HCT116 (cell line): Measurements from ENCODE around the gene ZNF554. TPM values are rescaled to one million over a fixed set of nuclear protein-coding genes. Genes with fewer than 3 reads are reported as not detected.

ENCODE experiments used
- ATAC-seq: fragments of 200-7000 bp; cut with Tn5 transposase; 2 replicates; pipeline ENCODE4 v1.9.1; 2020; ENCODE audit warnings: mild to moderate bottlenecking, moderate library complexity
- BruUV-seq: library from RNA; stranded (reverse); fragments of 400-500 nt; replicated peaks from 2 replicates; lab custom pipeline; 2021; lab: Mats Ljungman, UMichigan
- CTCF ChIA-PET: fragments of 300-600 bp; sonication (Branson Sonifier 250); formaldehyde crosslinking; loops from one replicate; lab custom pipeline; 2021; ENCODE audit warnings: antibody characterized with exemption; lab: Charles Lee
- POLR2A ChIA-PET: fragments of 300-600, 350-600 bp; sonication (Branson Sonifier 250); formaldehyde crosslinking; loops from one replicate; lab custom pipeline; 2021; ENCODE audit warnings: antibody characterized with exemption; lab: Charles Lee
- RAD21 ChIA-PET, 2 experiments: fragments of 300-600 bp; sonication (Branson Sonifier 250); formaldehyde crosslinking; loops; one replicate each; lab custom pipeline; 2023; ENCODE audit warnings: low total read pairs in 2 of 2; ENCODE audit not compliant: uncharacterized antibody in 2 of 2, unreplicated experiment in 2 of 2, low non-redundant PET in 1 of 2; lab: Charles Lee
- DNase-seq: peaks from one replicate; pipeline ENCODE4 v3.0.0-alpha.2; 2010; ENCODE audit warnings: low read depth, low spot score
- H2AFZ ChIP-seq: fragments of 200-600 bp; shearing (Covaris generic), sonication (generic); 2 replicates; pipeline ENCODE4 v1.6.1; 2017; ENCODE audit warnings: low read depth, mixed run types, mixed read lengths, antibody characterized with exemption, low read length; ENCODE audit not compliant: poor library complexity, severe bottlenecking
- H3K27ac ChIP-seq: 2 replicates; pipeline ENCODE4 v1.5.1; 2012; ENCODE audit warnings: low read depth, low read length
- H3K27me3 ChIP-seq: fragments of 200-600 bp; sonication (generic); 2 replicates; pipeline ENCODE4 v1.6.1; 2016; ENCODE audit warnings: mixed run types, low read length, mixed read lengths; ENCODE audit not compliant: insufficient read depth
- H3K36me3 ChIP-seq, 2 experiments: fragments of 200-500 bp in 1 of 2; fragments of 200-600 bp in 1 of 2; sonication (Bioruptor generic) in 1 of 2; sonication (generic) in 1 of 2; 2 replicates each; pipeline versions ENCODE4 v1.5.1 to v1.6.1; 2014 to 2016; ENCODE audit warnings: low read length in 2 of 2, inconsistent platforms in 1 of 2, mixed read lengths in 1 of 2, mixed run types in 1 of 2; ENCODE audit not compliant: insufficient read depth in 2 of 2, control insufficient read depth in 1 of 2
- H3K4me1 ChIP-seq, 2 experiments: fragments of 200-600 bp in 1 of 2; sonication (generic) in 1 of 2; 2 replicates each; pipeline versions ENCODE4 v1.5.1 to v1.6.1; 2012 to 2017; ENCODE audit warnings: low read length in 2 of 2, inconsistent platforms in 1 of 2, mild to moderate bottlenecking in 1 of 2, mixed read lengths in 1 of 2, mixed run types in 1 of 2, moderate library complexity in 1 of 2; ENCODE audit not compliant: insufficient read depth in 2 of 2, control insufficient read depth in 1 of 2
- H3K4me2 ChIP-seq: fragments of 200-600 bp; sonication (generic); 2 replicates; pipeline ENCODE4 v1.6.1; 2017; ENCODE audit warnings: mixed run types, low read length, mixed read lengths
- H3K4me3 ChIP-seq, 2 experiments: fragments of 200-600 bp in 1 of 2; sonication (generic) in 1 of 2; replicated peaks in 1 of 2; 2 replicates each; pipeline ENCODE4 v1.5.1; 2011 to 2016; ENCODE audit warnings: low read length in 2 of 2, control low read depth in 1 of 2, low read depth in 1 of 2, mild to moderate bottlenecking in 1 of 2, mixed read lengths in 1 of 2, mixed run types in 1 of 2
- H3K79me2 ChIP-seq: fragments of 200-600 bp; sonication (generic); 2 replicates; pipeline ENCODE4 v1.6.1; 2017; ENCODE audit warnings: mild to moderate bottlenecking, mixed run types, low read length, moderate library complexity, mixed read lengths; ENCODE audit not compliant: insufficient read depth
- H3K9ac ChIP-seq: fragments of 200-600 bp; sonication (generic); 2 replicates; pipeline ENCODE4 v1.6.1; 2016; ENCODE audit warnings: low read length, mixed read lengths
- H3K9me2 ChIP-seq: fragments of 200-600 bp; sonication (generic), shearing (Covaris generic); 2 replicates; pipeline ENCODE4 v1.6.1; 2017; ENCODE audit warnings: mixed run types, mild to moderate bottlenecking, moderate library complexity; ENCODE audit not compliant: insufficient read depth
- H3K9me3 ChIP-seq, 2 experiments: fragments of 200-500 bp in 1 of 2; fragments of 200-600 bp in 1 of 2; sonication (Bioruptor generic) in 1 of 2; sonication (generic) in 1 of 2; 2 replicates each; pipeline ENCODE4 v1.6.1; 2014 to 2017; ENCODE audit warnings: low read length in 2 of 2, mixed read lengths in 2 of 2, inconsistent platforms in 1 of 2, low read depth in 1 of 2, mild to moderate bottlenecking in 1 of 2, mixed run types in 1 of 2, moderate library complexity in 1 of 2; ENCODE audit not compliant: control insufficient read depth in 1 of 2, insufficient read depth in 1 of 2
- H4K20me1 ChIP-seq: fragments of 200-600 bp; sonication (generic), shearing (Covaris generic); 2 replicates; pipeline ENCODE4 v1.6.1; 2017; ENCODE audit warnings: mixed run types, mild to moderate bottlenecking, moderate library complexity; ENCODE audit not compliant: insufficient read depth
- CBX3 ChIP-seq: IDR thresholded peaks from 2 replicates; pipeline ENCODE4 v1.6.1; 2012; ENCODE audit warnings: low read depth
- EGR1 ChIP-seq: IDR thresholded peaks from 2 replicates; pipeline ENCODE4 v1.6.1; 2012; ENCODE audit warnings: low read depth
- ELF1 ChIP-seq: IDR thresholded peaks from 2 replicates; pipeline ENCODE4 v1.6.1; 2012; ENCODE audit warnings: low read depth, borderline replicate concordance
- EZH2 ChIP-seq: fragments of 200-600 bp; sonication (generic); IDR thresholded peaks from 2 replicates; pipeline ENCODE4 v1.6.1; 2017; ENCODE audit warnings: antibody characterized with exemption, mixed run types
- FOSL1 ChIP-seq: IDR thresholded peaks from 2 replicates; pipeline ENCODE4 v1.6.1; 2012; ENCODE audit warnings: low read depth
- JUND ChIP-seq: IDR thresholded peaks from 2 replicates; pipeline ENCODE4 v1.6.1; 2012
- MAX ChIP-seq: IDR thresholded peaks from 2 replicates; pipeline ENCODE4 v1.6.1; 2012
- POLR2AphosphoS5 ChIP-seq: IDR thresholded peaks from 2 replicates; pipeline ENCODE4 v1.6.1; 2011; ENCODE audit warnings: mild to moderate bottlenecking, low read depth, low read length, moderate library complexity
- RAD21 ChIP-seq: IDR thresholded peaks from 2 replicates; pipeline ENCODE4 v1.6.1; 2012; ENCODE audit warnings: low read depth, mild to moderate bottlenecking
- REST ChIP-seq: IDR thresholded peaks from 2 replicates; pipeline ENCODE4 v1.6.1; 2012; ENCODE audit warnings: low read depth
- SP1 ChIP-seq: IDR thresholded peaks from 2 replicates; pipeline ENCODE4 v1.6.1; 2012; ENCODE audit warnings: low read depth
- SRF ChIP-seq: IDR thresholded peaks from 2 replicates; pipeline ENCODE4 v1.6.1; 2012; ENCODE audit warnings: low read depth
- YY1 ChIP-seq: IDR thresholded peaks from 2 replicates; pipeline ENCODE4 v1.6.1; 2011; ENCODE audit warnings: low read length, low read depth, moderate library complexity, mild to moderate bottlenecking; ENCODE audit not compliant: insufficient replicate concordance; ENCODE audit errors: extremely low read depth
- ZBTB33 ChIP-seq: IDR thresholded peaks from 2 replicates; pipeline ENCODE4 v1.6.1; 2011; ENCODE audit warnings: mild to moderate bottlenecking, low read length, moderate library complexity; ENCODE audit not compliant: insufficient replicate concordance; ENCODE audit errors: extremely low read depth
- intact Hi-C: fragments of 100-400 bp; cut with micrococcal nuclease; formaldehyde crosslinking; loops from 2 replicates; pipeline ENCODE4 v1.10.0; 2022
- total RNA-seq: library from RNA; stranded (reverse); gene quantifications from one replicate; pipeline ENCODE4 v1.2.1, GENCODE V29; 2021; ENCODE audit not compliant: unreplicated experiment

Gene ZNF554
- total RNA-seq, 1 experiment from 2014 or later, result 4.0 TPM

- no peak for TF ChIP-seq REST
- TF ChIP-seq, all 23 proteins: peak for 8
These were observed 34.2 kb upstream of the ZNF554 start, which contains the start of gene THOP1 (continued) for GRCh38 chr19:2785244-2785997.

- Histone ChIP-seq H3K27me3 (no peaks in the 10 kb centered on the region), H3K4me3 (no peak overlapping the region), H3K36me3 (peaks cover 10 to 13% of the 10 kb centered on the region in 2 experiments; a peak in 3 of 4 replicates), H3K9me2 (no peaks in the 10 kb centered on the region), H3K4me1 (peaks cover 20 to 31% of the 10 kb centered on the region in 2 experiments), H3K27ac (0 out of 2 replicates have a peak overlapping the region, but pooled peaks have one; percentile 1), H3K9ac (no peak overlapping the region), H3K79me2 (peaks cover 76% of the 10 kb centered on the region), H2AFZ (no peak overlapping the region), H3K4me2 (peak overlapping the region; percentile 1; the same call in 1 of the 2 replicates), H4K20me1 (no peaks in the 10 kb centered on the region), H3K9me3 (no peaks in the 10 kb centered on the region)
- no peak for ATAC-seq
- intact Hi-C loops, result no loop called here
- POLR2A ChIA-PET, result no interaction called here
- no peak for DNase-seq
- RAD21 ChIA-PET, result no interaction called here
- BruUV-seq, result no TSS peak
- CTCF ChIA-PET, result no interaction called here
- no peak for TF ChIP-seq CBX3
- no peak for TF ChIP-seq MAX
- no peak for TF ChIP-seq EGR1
- TF ChIP-seq JUND, result no peak
- no peak for TF ChIP-seq ELF1
- TF ChIP-seq RAD21, result no peak
- no peak for TF ChIP-seq ZBTB33
- no peak for TF ChIP-seq REST
- TF ChIP-seq POLR2AphosphoS5, result no peak
- no peak for TF ChIP-seq SRF
- no peak for TF ChIP-seq SP1
- no peak for TF ChIP-seq EZH2
- TF ChIP-seq YY1, result no peak
- no peak for TF ChIP-seq FOSL1
These were observed 32.6 kb upstream of the ZNF554 start for GRCh38 chr19:2787115-2787514.
